ENCODE data around the gene MUC20. TPM values are rescaled to one million over a fixed set of nuclear protein-coding genes. Genes with fewer than 3 reads are reported as not detected.

Gene MUC20
- total RNA-seq, 2 donors from 2014 or later: 2.4 to 3.5 TPM

Other genes starting within 250 kb of the MUC20 start
- gene PPP1R2, start 177.7 kb upstream of the MUC20 start, total RNA-seq: 10 to 100 TPM; 47.5 to 56.3 TPM
- gene APOD, start 137.0 kb upstream of the MUC20 start, total RNA-seq: not detected
- gene MUC4, start 91.0 kb downstream of the MUC20 start, total RNA-seq: under 1 TPM; 0.19 to 0.28 TPM
- gene TNK2, start 187.6 kb downstream of the MUC20 start, total RNA-seq: 100 to 1,000 TPM in 1 of 2 donors, 10 to 100 TPM in 1; 63.5 to 116 TPM

Data from natural killer cell treated with Interleukin-12 subunit alpha and Interleukin-12 subunit beta and Interleukin-15 and Interleukin-18, amount 100 ng/mL, for 72 hours (primary cell).